ENCODE data around the gene C19orf38.

- TF ChIP-seq POLR2AphosphoS5 (IDR thresholded peaks at IDR 0.05) = no peak
- no peak for TF ChIP-seq EZH2 (IDR thresholded peaks at IDR 0.05; ENCODE audit: borderline replicate concordance, insufficient read depth, low read length, poor library complexity, severe bottlenecking)
- no peak for TF ChIP-seq CTCF (IDR thresholded peaks at IDR 0.05; ENCODE audit: poor library complexity, severe bottlenecking)
Measured at GRCh38 chr19:10800488-10800887, 47.7 kb upstream of the C19orf38 start.

Measured in neural cell (in vitro differentiated cells).